PFSK-1 (cell line): ENCODE results near the gene DTX3L.

Experiments
- FOXP2 ChIP-seq: optimal IDR thresholded peaks from 2 replicates; pipeline ENCODE3; 2011; ENCODE audit warnings: borderline replicate concordance, control low read depth, inconsistent platforms; ENCODE audit not compliant: insufficient read depth; ENCODE audit errors: extremely low read length, extremely low read depth
- POLR2AphosphoS5 ChIP-seq: IDR thresholded peaks from 2 replicates; pipeline ENCODE4 v1.6.1; 2012; ENCODE audit warnings: low read depth, mild to moderate bottlenecking, control low read depth, low read length, moderate library complexity
- REST ChIP-seq, 2 experiments: IDR thresholded peaks; 2 replicates each; pipeline versions ENCODE4 v1.6.1 to v1.8.0; 2011 to 2012; ENCODE audit warnings: low read depth in 2 of 2, low read length in 2 of 2, control low read depth in 1 of 2, inconsistent platforms in 1 of 2, mild to moderate bottlenecking in 1 of 2, moderate library complexity in 1 of 2; ENCODE audit not compliant: insufficient read depth in 1 of 2
- SIN3A ChIP-seq: IDR thresholded peaks from 2 replicates; pipeline ENCODE4 v1.6.1; 2012; ENCODE audit warnings: mild to moderate bottlenecking, low read length, moderate library complexity, borderline replicate concordance; ENCODE audit not compliant: insufficient read depth
- TAF1 ChIP-seq: IDR thresholded peaks from 2 replicates; pipeline ENCODE4 v1.6.1; 2012; ENCODE audit warnings: low read length, control low read depth, borderline replicate concordance; ENCODE audit not compliant: insufficient read depth

The DTX3L gene

DNA sequence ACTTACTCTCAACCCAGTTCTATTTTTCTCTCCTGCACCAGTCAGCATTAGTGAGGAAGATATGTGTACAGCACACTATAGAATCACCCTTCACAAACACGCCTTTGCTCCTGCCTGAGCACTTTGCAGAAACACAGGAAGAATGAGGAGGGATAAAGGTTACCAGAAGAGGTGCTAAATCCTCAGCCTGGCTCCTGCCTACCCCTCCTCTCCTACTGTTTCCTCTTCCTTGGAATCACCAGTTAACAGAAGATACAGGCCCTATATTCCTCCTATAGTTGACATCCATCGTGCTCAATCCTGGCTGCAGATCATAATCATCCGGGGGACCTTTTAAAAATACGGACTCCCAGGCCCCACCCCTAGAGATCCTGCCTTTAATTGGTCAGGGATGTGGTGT is 42.2 kb downstream of the DTX3L start:
- TF ChIP-seq TAF1: no peak
- no peak for TF ChIP-seq POLR2AphosphoS5
- TF ChIP-seq SIN3A: no peak
- TF ChIP-seq FOXP2: no peak
- TF ChIP-seq REST (IDR thresholded peaks at IDR 0.05; ENCODE audit: insufficient read depth in 1 of 2, low read depth in 2 of 2, low read length in 2 of 2): no peak

DNA sequence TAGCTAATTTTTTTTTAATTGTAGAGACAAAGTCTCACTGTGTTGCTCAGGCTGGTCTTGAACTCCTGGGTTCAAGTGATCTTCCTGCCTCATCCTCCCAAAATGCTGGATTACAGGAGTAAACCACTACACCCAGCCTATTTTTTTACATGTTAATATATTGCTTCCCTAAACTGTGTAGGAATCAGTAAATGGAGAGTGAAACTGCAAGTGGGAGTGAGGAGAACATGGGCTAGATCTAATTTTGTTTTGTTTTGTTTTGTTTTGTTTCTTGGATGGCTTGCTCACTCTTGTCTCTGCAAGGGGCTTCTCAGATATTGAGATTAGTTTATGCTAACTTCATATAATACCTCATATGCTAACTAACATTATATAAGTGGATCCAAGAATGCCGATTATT is 44.8 kb downstream of the DTX3L start:
- no peak for TF ChIP-seq TAF1
- no peak for TF ChIP-seq SIN3A
- TF ChIP-seq POLR2AphosphoS5: no peak
- no peak for TF ChIP-seq FOXP2
- no peak for TF ChIP-seq REST (IDR thresholded peaks at IDR 0.05; ENCODE audit: insufficient read depth in 1 of 2, low read depth in 2 of 2, low read length in 2 of 2)

DNA sequence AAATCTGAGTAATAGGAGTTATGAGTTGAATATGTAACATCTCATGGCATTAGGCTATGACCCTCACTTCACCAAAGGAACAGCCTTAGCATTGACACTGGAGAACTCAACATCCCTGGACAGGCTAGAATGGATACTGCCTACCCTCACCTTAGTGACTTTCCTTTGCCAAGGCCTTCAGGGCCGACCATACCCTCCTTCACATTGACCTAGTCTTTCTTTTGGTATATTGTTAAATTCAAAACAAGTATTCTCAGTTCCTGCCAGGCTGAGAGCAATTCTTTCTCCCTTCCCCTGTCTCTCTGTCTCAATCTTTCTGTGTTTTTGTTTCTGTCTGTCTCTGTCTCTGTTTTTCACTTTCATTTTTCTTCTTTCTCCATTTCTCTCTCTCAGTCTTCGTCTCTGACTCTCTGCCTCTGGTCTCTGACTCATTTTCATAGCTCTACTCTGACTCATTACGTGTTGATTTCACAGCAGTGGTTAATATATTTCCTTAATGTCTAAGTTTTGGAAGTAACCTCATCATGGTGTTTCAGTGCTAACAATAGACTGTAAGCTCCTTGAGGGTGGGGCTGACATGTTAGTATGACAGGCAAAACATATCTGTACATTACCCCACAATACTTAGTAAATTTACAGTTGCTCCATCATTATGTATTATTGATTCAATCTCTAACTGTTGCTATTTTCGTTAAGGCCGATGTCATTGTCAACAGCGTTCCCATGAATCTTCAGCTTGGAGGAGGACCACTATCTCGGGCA is 45.8 kb downstream of the DTX3L start:
- no peak for TF ChIP-seq FOXP2
- TF ChIP-seq REST (IDR thresholded peaks at IDR 0.05; ENCODE audit: insufficient read depth in 1 of 2, low read depth in 2 of 2, low read length in 2 of 2): no peak
- TF ChIP-seq SIN3A: no peak
- no peak for TF ChIP-seq TAF1
- no peak for TF ChIP-seq POLR2AphosphoS5

DNA sequence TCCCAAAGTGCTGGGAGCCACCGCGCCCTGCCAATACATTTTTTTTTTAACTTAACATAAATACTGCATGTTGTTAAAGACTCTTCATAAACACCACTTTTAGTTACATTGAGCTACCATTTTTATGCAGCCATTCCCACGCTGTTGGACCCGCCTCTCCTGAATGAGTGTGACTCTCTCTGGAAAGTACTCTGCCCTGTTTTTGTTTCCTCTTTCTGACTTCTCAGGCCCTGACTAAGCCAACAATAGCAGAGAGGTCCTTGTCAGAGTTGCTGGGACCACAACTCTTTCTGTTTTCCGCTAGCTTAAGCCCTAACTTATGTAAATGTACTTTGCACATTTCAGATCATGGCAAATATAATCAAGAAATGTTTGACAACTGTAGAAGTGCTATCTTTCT is 48.6 kb downstream of the DTX3L start:
- TF ChIP-seq POLR2AphosphoS5: no peak

DNA sequence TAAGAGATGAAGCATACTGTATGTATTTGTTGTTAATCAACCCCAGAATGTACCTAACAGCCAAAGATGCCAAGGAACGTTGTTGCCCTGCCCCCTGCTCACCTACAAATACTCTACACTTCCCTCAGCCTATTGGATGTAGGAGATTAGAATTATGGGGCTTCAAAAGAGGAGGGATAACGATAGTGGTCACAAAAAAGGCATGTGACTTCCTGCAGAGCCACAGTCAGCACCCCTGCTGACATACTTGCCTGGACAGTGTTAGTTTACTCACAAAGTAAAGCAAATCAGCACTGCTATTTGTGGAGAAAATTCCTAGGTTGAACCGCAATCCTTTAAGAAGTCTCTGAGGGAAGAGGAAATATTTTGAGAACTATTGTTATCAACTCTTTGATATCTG is 51.2 kb downstream of the DTX3L start:
- TF ChIP-seq SIN3A (no peak), TAF1 (no peak), REST (IDR thresholded peaks at IDR 0.05; ENCODE audit: insufficient read depth in 1 of 2, low read depth in 2 of 2, low read length in 2 of 2) (no peak), POLR2AphosphoS5 (no peak), FOXP2 (no peak)
